H1 (cell line): Measurements from ENCODE around the gene SCGB1A1. TPM values are rescaled to one million over a fixed set of nuclear protein-coding genes. Genes with fewer than 3 reads are reported as not detected.

Experiments
- CTCF ChIA-PET: fragments of 300-600 bp; sonication (Branson Sonifier 250); formaldehyde crosslinking; loops from one replicate; lab custom pipeline; 2021; ENCODE audit not compliant: partially characterized antibody; lab: Charles Lee
- POLR2A ChIA-PET: fragments of 300-600 bp; sonication (Branson Sonifier 250); formaldehyde crosslinking; loops from one replicate; lab custom pipeline; 2021; ENCODE audit warnings: inconsistent platforms; ENCODE audit not compliant: partially characterized antibody; lab: Charles Lee
- DNase-seq, 2 experiments: peaks; one replicate each; pipeline versions ENCODE4 v3.0.0 to v3.0.0-alpha.2; 2010 to 2022; ENCODE audit warnings: low spot score in 2 of 2, low read depth in 1 of 2, mixed read lengths in 1 of 2
- FAIRE-seq: peaks from 2 replicates; lab custom pipeline; 2011; peaks lifted over from hg19 to GRCh38; lab: Jason Lieb, UNC
- H2AFZ ChIP-seq: 2 replicates; pipeline ENCODE4 v1.8.1; 2012; ENCODE audit warnings: low read length, inconsistent platforms
- H2AK5ac ChIP-seq: 2 replicates; pipeline ENCODE4 v1.6.1; 2013; ENCODE audit warnings: low read depth, low read length
- H2BK120ac ChIP-seq: replicated peaks from 2 replicates; pipeline ENCODE3; 2013; ENCODE audit warnings: low read depth, low read length, inconsistent platforms
- H2BK12ac ChIP-seq: 2 replicates; pipeline ENCODE4 v1.6.1; 2013; ENCODE audit warnings: low read depth, low read length
- H2BK15ac ChIP-seq: 2 replicates; pipeline ENCODE4 v1.6.1; 2013; ENCODE audit warnings: low read length
- H2BK20ac ChIP-seq: 2 replicates; pipeline ENCODE4 v1.6.1; 2013; ENCODE audit warnings: low read length
- H2BK5ac ChIP-seq: 2 replicates; pipeline ENCODE4 v1.6.1; 2013; ENCODE audit warnings: low read depth, low read length
- H3K14ac ChIP-seq: 2 replicates; pipeline ENCODE4 v1.6.1; 2013; ENCODE audit warnings: inconsistent platforms; ENCODE audit not compliant: insufficient read length
- H3K18ac ChIP-seq: 2 replicates; pipeline ENCODE4 v1.6.1; 2013; ENCODE audit warnings: low read length; ENCODE audit errors: extremely low read depth
- H3K23ac ChIP-seq: 2 replicates; pipeline ENCODE4 v1.6.1; 2013; ENCODE audit warnings: inconsistent platforms; ENCODE audit not compliant: insufficient read length
- H3K23me2 ChIP-seq: 2 replicates; pipeline ENCODE4 v1.6.1; 2013; ENCODE audit warnings: low read depth, low read length
- H3K27ac ChIP-seq: 2 replicates; pipeline ENCODE4 v1.6.1; 2011; ENCODE audit warnings: low read depth, low read length, inconsistent platforms
- H3K27me3 ChIP-seq, 4 experiments: replicated peaks in 1 of 4; 1 replicate in 1 of 4; 2 replicates in 3 of 4; pipeline versions ENCODE4 v1.6.1 to v1.8.1; 2011 to 2013; ENCODE audit warnings: low read length in 3 of 4, mild to moderate bottlenecking in 3 of 4, inconsistent platforms in 2 of 4, mixed read lengths in 2 of 4, moderate library complexity in 1 of 4; ENCODE audit not compliant: control insufficient read depth in 3 of 4, insufficient read depth in 3 of 4; ENCODE audit errors: extremely low read depth in 1 of 4
- H3K36me3 ChIP-seq, 4 experiments: 2 replicates each; pipeline versions ENCODE4 v1.6.1 to v1.8.1; 2011 to 2013; ENCODE audit warnings: mild to moderate bottlenecking in 4 of 4, low read length in 3 of 4, moderate library complexity in 2 of 4, control low read depth in 1 of 4, inconsistent platforms in 1 of 4; ENCODE audit not compliant: insufficient read depth in 4 of 4, control insufficient read depth in 2 of 4
- H3K4ac ChIP-seq: replicated peaks from 2 replicates; pipeline ENCODE3; 2013; ENCODE audit warnings: low read length, low read depth, mixed read lengths, inconsistent platforms; ENCODE audit not compliant: insufficient read length
- H3K4me1 ChIP-seq, 4 experiments: replicated peaks in 1 of 4; 1 replicate in 1 of 4; 2 replicates in 3 of 4; pipeline versions ENCODE4 v1.6.1 to v1.8.1; 2011 to 2013; ENCODE audit warnings: low read length in 3 of 4, inconsistent platforms in 2 of 4, mixed read lengths in 1 of 4; ENCODE audit not compliant: insufficient read depth in 4 of 4, control insufficient read depth in 3 of 4
- H3K4me2 ChIP-seq, 2 experiments: 2 replicates each; pipeline versions ENCODE4 v1.6.1 to v1.8.1; 2011 to 2013; ENCODE audit warnings: low read depth in 2 of 2, low read length in 2 of 2, control low read depth in 1 of 2, inconsistent platforms in 1 of 2, mild to moderate bottlenecking in 1 of 2; ENCODE audit not compliant: insufficient read depth in 1 of 2
- H3K4me3 ChIP-seq, 4 experiments: fragments of 200-600, 300-600 bp in 1 of 4; sonication (generic), shearing (Covaris generic), sonication (Bioruptor Twin) in 1 of 4; 2 replicates each; pipeline versions ENCODE4 v1.5.1 to v1.8.1; 2011 to 2016; ENCODE audit warnings: low read length in 4 of 4, low read depth in 3 of 4, control low read depth in 2 of 4, inconsistent platforms in 2 of 4, mild to moderate bottlenecking in 2 of 4, mixed read lengths in 1 of 4, moderate library complexity in 1 of 4; ENCODE audit not compliant: insufficient read depth in 2 of 4; ENCODE audit errors: extremely low read depth in 1 of 4
- H3K56ac ChIP-seq: replicated peaks from 2 replicates; pipeline ENCODE3; 2013; ENCODE audit warnings: low read depth, mild to moderate bottlenecking, mixed read lengths, low read length, inconsistent platforms; ENCODE audit not compliant: insufficient read length
- H3K79me1 ChIP-seq: 2 replicates; pipeline ENCODE4 v1.6.1; 2013; ENCODE audit warnings: low read depth, low read length, control low read depth
- H3K79me2 ChIP-seq, 2 experiments: 2 replicates each; pipeline versions ENCODE4 v1.6.1 to v1.8.1; 2012 to 2013; ENCODE audit warnings: low read length in 2 of 2, mild to moderate bottlenecking in 2 of 2, inconsistent platforms in 1 of 2; ENCODE audit not compliant: insufficient read depth in 2 of 2, control insufficient read depth in 1 of 2
- H3K9ac ChIP-seq, 4 experiments: replicated peaks in 1 of 4; 1 replicate in 1 of 4; 2 replicates in 3 of 4; pipeline versions ENCODE4 v1.6.1 to v1.8.1; 2011 to 2013; ENCODE audit warnings: low read depth in 3 of 4, low read length in 3 of 4, control low read depth in 2 of 4, mild to moderate bottlenecking in 2 of 4, moderate library complexity in 2 of 4, inconsistent platforms in 1 of 4; ENCODE audit errors: extremely low read depth in 1 of 4
- H3K9me3 ChIP-seq, 2 experiments: 2 replicates each; pipeline versions ENCODE4 v1.6.1 to v1.8.1; 2012 to 2013; ENCODE audit warnings: mild to moderate bottlenecking in 2 of 2, moderate library complexity in 2 of 2, control low read depth in 1 of 2, inconsistent platforms in 1 of 2, low read depth in 1 of 2, low read length in 1 of 2, mixed read lengths in 1 of 2; ENCODE audit not compliant: insufficient read depth in 2 of 2
- H4K20me1 ChIP-seq, 2 experiments: replicated peaks in 1 of 2; 2 replicates each; pipeline versions ENCODE3 to v1.8.1; 2011 to 2013; ENCODE audit warnings: inconsistent platforms in 2 of 2, low read length in 2 of 2, mild to moderate bottlenecking in 1 of 2; ENCODE audit not compliant: insufficient read depth in 2 of 2, control insufficient read depth in 1 of 2
- H4K5ac ChIP-seq: 2 replicates; pipeline ENCODE4 v1.6.1; 2013; ENCODE audit warnings: low read length, low read depth, mixed read lengths, inconsistent platforms; ENCODE audit not compliant: insufficient read length
- H4K8ac ChIP-seq: 2 replicates; pipeline ENCODE4 v1.8.0; 2013; ENCODE audit warnings: mild to moderate bottlenecking, moderate library complexity, low read length, inconsistent platforms; ENCODE audit not compliant: insufficient read depth; ENCODE audit errors: extremely low read depth
- H4K91ac ChIP-seq: replicated peaks from 2 replicates; pipeline ENCODE3; 2013; ENCODE audit warnings: low read length, mixed read lengths, inconsistent platforms; ENCODE audit not compliant: insufficient read length
- BCL11A ChIP-seq, 2 experiments: IDR thresholded peaks; one replicate each; pipeline ENCODE4 v1.6.1; 2011; ENCODE audit warnings: low read depth in 2 of 2, low read length in 2 of 2, mild to moderate bottlenecking in 2 of 2
- CREB1 ChIP-seq: IDR thresholded peaks from 2 replicates; pipeline ENCODE4 v1.6.1; 2012; ENCODE audit warnings: inconsistent platforms
- EP300 ChIP-seq, 2 experiments: IDR thresholded peaks; 1 replicate in 1 of 2; 2 replicates in 1 of 2; pipeline ENCODE4 v1.6.1; 2011 to 2012; ENCODE audit warnings: low read depth in 2 of 2, low read length in 2 of 2, mild to moderate bottlenecking in 2 of 2, borderline replicate concordance in 1 of 2, inconsistent platforms in 1 of 2, moderate library complexity in 1 of 2
- KDM4A ChIP-seq: IDR thresholded peaks from one replicate; pipeline ENCODE4 v1.7.1; 2012; ENCODE audit warnings: low read depth, mild to moderate bottlenecking, moderate library complexity, low read length, inconsistent platforms; ENCODE audit not compliant: severe bottlenecking
- NANOG ChIP-seq: IDR thresholded peaks from 2 replicates; pipeline ENCODE4 v1.6.1; 2011; ENCODE audit warnings: low read length, low read depth, mild to moderate bottlenecking, inconsistent platforms; ENCODE audit not compliant: insufficient read depth, poor library complexity, severe bottlenecking
- NRF1 ChIP-seq: IDR thresholded peaks from 2 replicates; pipeline ENCODE4 v1.6.1; 2011; ENCODE audit warnings: mild to moderate bottlenecking, low read depth, low read length, improper control_type of control experiment
- TBP ChIP-seq: IDR thresholded peaks from 2 replicates; pipeline ENCODE4 v1.6.1; 2011; ENCODE audit warnings: low read depth, low read length, improper control_type of control experiment
- USF2 ChIP-seq: IDR thresholded peaks from 2 replicates; pipeline ENCODE4 v1.6.1; 2011; ENCODE audit warnings: low read length, improper control_type of control experiment
- WGBS, 2 experiments: shearing (Covaris generic) in 1 of 2; methylation state at CpG; one replicate each; pipeline versions ENCODE4 v1.1.6 to v1.1.7; 2013 to 2015; ENCODE audit warnings: low lambda C conversion rate in 2 of 2, mixed read lengths in 2 of 2, inconsistent platforms in 1 of 2, low coverage in 1 of 2, missing lambda C conversion rate in 1 of 2; ENCODE audit not compliant: insufficient replicate concordance in 2 of 2, insufficient coverage in 1 of 2, insufficient read length in 1 of 2; ENCODE audit errors: extremely low coverage in 1 of 2, missing lambda C conversion rate in 1 of 2; 5-methylcytosine and 5-hydroxymethylcytosine counted together
- polyA plus RNA-seq, 7 experiments: library from polyadenylated mRNA; depleted of rRNA in 3 of 7; stranded (reverse) in 5 of 7; unstranded in 2 of 7; fragments of >200 nt in 5 of 7; fragments of 200-250 nt in 2 of 7; gene quantifications; 1 replicate in 5 of 7; 2 replicates in 1 of 7; 4 replicates in 1 of 7; pipeline versions ENCODE4 v1.2.1 to v1.2.3, GENCODE V29; 2011 to 2013; ENCODE audit warnings: missing spikeins in 2 of 7, mixed read lengths in 2 of 7
- total RNA-seq: library from RNA; stranded (reverse); fragmentation: NEBNext Ultra II Directional; extraction: Animal tissue kit (Norgen Biotek cat#: 25700); gene quantifications from 2 replicates; pipeline ENCODE4 v1.2.1, GENCODE V29; 2021
- TF ChIP-seq, protein P1 (sequence below): IDR thresholded peaks from 2 replicates; pipeline ENCODE4 v1.6.1; 2011; ENCODE audit warnings: low read depth, mild to moderate bottlenecking, low read length; ENCODE audit not compliant: insufficient read depth

Gene SCGB1A1
- total and polyA plus RNA-seq, 2 of the 8 experiments (the other 6 are each of a cell fraction or from before 2014, with no cell fraction given) = not detected

GRCh38 chr11:62458212-62459002, 39.6 kb downstream of the SCGB1A1 start:
- no peaks in the 10 kb centered on the region; a peak in 1 of 7 replicates for H3K27me3 ChIP-seq
- H4K20me1 ChIP-seq = no peaks in the 10 kb centered on the region
- CTCF ChIA-PET = interaction anchor here (0.9 to 3.5 kb wide), 10 partner anchors 11 to 102 kb away, joined by 3 to 22 read pairs (median 3); no protein-coding TSS in a partner anchor
- FAIRE-seq = no peak
- H4K91ac ChIP-seq = no peak overlapping the region
- no peaks in the 10 kb centered on the region for H3K36me3 ChIP-seq
- H3K9ac ChIP-seq = no peak overlapping the region
- peaks cover 0 to 4% of the 10 kb centered on the region in 2 experiments; a peak in 2 of 4 replicates for H3K9me3 ChIP-seq
- H2BK15ac ChIP-seq = no peak overlapping the region
- no peak overlapping the region for H3K14ac ChIP-seq
- no peak overlapping the region for H4K8ac ChIP-seq
- H3K79me2 ChIP-seq = no peaks in the 10 kb centered on the region
- no peaks in the 10 kb centered on the region for H3K23me2 ChIP-seq
- 74% methylated on average over 4 of the region's 4 CpGs; no CpG with 5 or more reads in 1 of the 2 experiments for WGBS, 2 experiments
- no peak overlapping the region for H2BK12ac ChIP-seq
- H3K4me3 ChIP-seq = no peak overlapping the region
- H3K4ac ChIP-seq = no peak overlapping the region
- DNase-seq = no peak
- H2BK5ac ChIP-seq = no peak overlapping the region
- POLR2A ChIA-PET = interaction anchor here (0.7 to 2.5 kb wide), 3 partner anchors 13 to 207 kb away, joined by 3 to 9 read pairs (median 3); partner anchors contain the start of genes C11orf98, CSKMT and EEF1G
- no peak overlapping the region for H2BK120ac ChIP-seq
- no peaks in the 10 kb centered on the region; a peak in 1 of 7 replicates for H3K4me1 ChIP-seq
- H2BK20ac ChIP-seq = no peak overlapping the region
- no peak overlapping the region for H3K56ac ChIP-seq
- H2AFZ ChIP-seq = no peak overlapping the region
- H3K4me2 ChIP-seq = no peak overlapping the region
- H4K5ac ChIP-seq = no peak overlapping the region
- TF ChIP-seq TBP (no peak), KDM4A (no peak), EP300 (IDR thresholded peaks at IDR 0.05; ENCODE audit: borderline replicate concordance in 1 of 2, low read depth in 2 of 2, low read length in 2 of 2) (no peak), BCL11A (IDR thresholded peaks at IDR 0.05; ENCODE audit: low read depth in 2 of 2, low read length in 2 of 2) (no peak), NRF1 (no peak), USF2 (no peak), NANOG (no peak), CREB1 (no peak)
- TF ChIP-seq, protein P1, sequence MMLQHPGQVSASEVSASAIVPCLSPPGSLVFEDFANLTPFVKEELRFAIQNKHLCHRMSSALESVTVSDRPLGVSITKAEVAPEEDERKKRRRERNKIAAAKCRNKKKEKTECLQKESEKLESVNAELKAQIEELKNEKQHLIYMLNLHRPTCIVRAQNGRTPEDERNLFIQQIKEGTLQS = no peak
- H3K79me1 ChIP-seq = no peaks in the 10 kb centered on the region
- H3K18ac ChIP-seq = no peak overlapping the region
- no peak overlapping the region for H3K27ac ChIP-seq
- no peak overlapping the region for H2AK5ac ChIP-seq
- no peak overlapping the region for H3K23ac ChIP-seq
